NCI-H2107 (cell line): ENCODE results near the gene UMOD.
A peak's percentile ranks its signal among the peaks of the same experiment; 100 is the strongest.

ENCODE experiments used
- DNase-seq: peaks from one replicate; lab custom pipeline; 2025; lab: John Stamatoyannopoulos, UW

UMOD gene

GRCh38 chr16:20352615-20353014 is at the start of gene UMOD:
Gene UMOD, minus strand, starts transcription at chr16:20352715. Its CDS starts 1,978 bp downstream, at chr16:20350737.
- DNase-seq = no peak

GRCh38 chr16:20401475-20402016 is 49.0 kb upstream of the UMOD start:
- DNase-seq = no peak

DNA sequence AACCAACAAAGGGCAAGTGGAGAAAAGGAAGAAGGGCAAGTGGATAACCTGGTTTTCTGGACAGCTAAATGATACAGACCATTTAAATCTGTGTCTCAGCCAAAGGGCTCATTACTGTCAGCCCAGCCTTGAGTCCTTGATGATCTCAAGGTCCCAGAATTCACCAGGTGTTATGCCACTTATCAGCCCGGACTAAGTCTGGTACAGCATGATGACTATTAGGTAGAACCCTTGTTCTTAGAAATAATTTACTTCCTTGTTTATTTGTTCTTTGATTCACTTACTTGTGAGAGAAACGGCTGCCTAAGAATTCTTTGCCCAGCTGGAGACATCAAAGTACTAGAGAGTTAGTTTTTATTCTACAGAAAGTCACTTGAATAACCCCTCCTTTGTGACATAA is 48.6 kb upstream of the UMOD start:
- no peak for DNase-seq

GRCh38 chr16:20399185-20399584 is 46.7 kb upstream of the UMOD start:
- no peak for DNase-seq

DNA sequence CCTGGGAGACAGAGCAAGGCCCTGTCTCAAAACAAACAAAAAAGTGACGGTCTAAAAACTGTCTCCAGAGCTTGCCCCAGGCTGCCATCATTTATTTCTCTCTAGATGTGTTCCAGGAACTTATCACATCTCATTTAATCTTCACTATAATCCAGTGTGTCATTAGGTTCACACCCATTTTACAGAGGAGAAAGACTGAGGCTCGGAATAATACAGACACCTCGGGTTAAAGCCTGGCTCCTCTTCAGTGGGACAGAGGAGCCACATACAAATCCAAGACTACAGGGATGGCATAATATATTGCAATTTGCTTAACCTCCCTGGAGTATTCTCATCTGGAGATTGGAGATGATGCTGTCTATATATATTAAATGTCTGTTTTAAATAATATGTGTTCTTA is 46.1 kb upstream of the UMOD start:
- no peak for DNase-seq

DNA sequence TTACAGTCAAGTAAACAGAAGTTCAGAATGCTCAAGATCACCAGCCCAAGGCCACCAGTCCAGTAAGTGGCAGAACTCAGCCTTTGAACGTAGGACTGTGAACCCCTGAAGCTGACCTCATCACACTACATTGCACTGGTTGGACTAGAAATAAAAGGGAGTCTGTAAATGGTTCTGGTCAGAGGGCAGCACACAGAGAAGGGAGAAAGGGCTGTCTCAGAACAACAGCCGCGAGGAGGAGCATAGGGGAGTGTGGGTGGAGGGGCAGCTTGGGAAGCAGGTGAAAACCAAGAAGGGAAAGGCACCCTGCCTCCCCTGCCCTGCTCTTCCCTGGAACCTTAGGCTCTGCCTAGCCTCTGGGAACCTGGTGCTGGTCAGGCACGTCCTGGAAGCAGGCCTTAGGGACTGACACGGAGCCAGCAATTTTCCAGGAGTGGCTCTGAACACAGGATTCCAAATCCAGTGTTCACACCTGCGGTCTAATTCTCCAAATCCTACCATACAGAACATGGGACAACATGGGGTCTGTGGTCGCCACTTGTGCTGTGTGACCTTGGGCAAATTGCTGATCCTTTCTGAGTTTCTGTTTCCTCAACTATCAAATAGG is 45.1 kb upstream of the UMOD start:
- no peak for DNase-seq

- no peak for DNase-seq
These were observed 44.4 kb upstream of the UMOD start for GRCh38 chr16:20396846-20397467.

DNA sequence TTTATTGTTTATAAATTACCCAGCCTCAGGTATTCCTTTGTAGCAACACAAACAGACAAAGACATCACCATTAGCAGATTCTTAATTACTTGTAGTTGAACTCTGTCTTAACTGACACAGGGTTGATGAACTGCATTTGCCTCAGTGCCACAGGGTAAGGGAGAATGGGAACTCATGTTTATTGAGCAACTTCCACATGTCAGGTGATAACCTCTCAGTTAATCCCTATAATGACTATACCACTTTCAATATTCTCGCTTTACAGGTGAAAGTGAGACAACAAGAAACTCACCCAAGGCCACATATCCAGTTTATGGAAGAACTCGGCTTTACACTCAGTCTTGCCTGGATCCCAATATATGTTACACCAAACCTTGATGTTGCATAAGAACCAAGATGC is 43.4 kb upstream of the UMOD start:
- DNase-seq = no peak

DNA sequence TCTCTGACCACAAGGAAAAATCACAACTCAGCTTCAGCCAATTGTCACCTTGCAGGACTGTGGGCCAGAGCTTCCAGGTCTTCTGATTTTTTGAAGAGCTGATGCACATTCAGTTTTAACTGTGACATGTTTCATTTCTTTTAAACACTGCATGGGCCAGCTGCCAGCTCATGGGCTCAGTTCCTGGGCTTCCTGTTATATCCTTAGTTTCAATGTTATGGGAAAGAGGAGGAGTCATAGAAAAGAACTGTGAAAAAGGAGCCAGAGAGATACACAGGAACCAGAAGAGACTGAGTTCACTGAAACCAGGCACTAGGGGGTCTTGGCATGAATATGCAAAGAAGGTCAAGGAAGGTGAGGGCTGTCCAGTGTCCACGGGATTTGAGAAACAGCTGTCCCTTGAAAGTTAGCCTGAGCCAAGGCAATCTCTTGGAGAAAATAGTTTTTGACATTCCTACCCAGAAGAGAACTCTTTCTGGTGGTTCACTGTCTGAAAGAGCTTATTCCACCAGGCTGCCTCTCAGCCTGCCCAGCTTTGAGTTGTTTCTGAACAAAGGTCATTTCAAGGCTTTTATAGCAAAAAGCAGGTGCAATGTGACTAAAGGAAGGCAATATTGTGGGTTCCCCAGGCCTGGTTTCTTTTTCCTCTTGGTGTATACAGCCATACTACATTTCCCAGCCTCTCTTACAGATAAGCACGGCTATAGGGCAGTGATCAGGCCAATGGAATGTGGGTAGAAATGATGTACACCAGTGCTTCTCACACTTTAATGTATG is 41.5 kb upstream of the UMOD start:
- DNase-seq = no peak

DNA sequence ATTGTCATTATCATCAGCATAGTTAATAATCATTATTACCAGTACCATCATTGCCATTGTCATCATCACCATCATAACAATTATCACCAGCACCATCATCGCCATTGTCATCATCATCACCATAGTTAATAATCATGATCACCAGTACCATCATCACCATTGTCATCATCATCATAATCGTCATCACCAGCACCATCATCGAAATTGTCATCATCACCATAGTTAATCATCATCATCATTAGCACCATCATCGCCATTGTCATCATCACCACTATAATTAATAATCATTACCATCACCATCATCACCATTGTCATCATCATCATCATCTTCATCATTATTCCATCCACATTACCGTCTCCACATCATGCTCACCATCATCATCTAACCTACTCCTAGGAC is 38.5 kb upstream of the UMOD start:
- DNase-seq = no peak

GRCh38 chr16:20388854-20389253 is 36.3 kb upstream of the UMOD start:
- no peak for DNase-seq

GRCh38 chr16:20387978-20388377 is 35.5 kb upstream of the UMOD start:
- DNase-seq = no peak

DNA sequence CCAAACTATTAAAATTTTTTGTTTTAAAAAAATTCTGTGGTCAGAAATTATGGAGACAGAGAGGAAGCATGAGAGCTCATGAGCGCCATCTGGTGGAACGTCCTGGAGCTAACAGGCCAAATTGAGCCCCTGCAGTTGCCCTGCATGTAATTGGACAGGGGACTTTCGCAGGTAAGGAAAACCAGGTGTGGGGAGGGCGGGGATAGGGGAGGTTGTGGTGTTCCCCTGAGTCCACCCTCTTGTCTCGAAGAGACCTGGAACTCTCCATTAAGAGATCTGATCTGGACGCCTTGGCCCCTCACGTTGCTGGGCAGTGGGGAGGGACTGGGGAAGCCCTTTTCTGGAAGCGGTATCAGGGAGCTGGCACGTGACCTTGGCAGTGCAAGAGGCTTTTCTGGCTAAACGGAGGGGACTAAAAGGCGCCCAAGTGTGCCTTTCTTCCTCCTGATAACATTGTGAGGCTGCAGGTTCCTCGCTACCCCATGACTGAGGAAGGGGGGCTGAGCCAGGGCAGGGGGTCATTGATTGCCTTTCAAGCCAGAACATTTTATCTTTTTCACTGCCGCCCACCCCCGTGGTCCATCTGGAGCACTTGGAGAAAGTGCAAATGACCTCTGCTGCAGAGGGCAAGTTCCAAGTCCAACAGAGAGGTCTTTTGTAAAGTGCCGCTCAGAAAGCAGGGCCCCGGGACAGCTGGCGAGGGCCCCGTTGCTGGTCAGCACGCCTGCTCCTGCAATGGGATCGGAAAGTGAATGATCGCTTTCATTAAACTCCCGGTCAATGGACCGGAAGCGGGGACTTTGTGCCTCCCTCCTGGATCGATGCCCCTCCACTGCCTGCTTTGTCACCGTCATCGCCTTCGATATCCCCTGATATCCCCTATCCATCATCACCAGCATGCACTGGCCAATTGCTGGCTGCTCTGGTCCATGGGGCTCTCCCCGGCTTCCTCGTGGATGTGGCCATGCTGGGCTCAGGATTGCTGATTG is 33.6 kb upstream of the UMOD start:
- DNase-seq = peak; percentile 33

GRCh38 chr16:20383106-20384029 is 30.9 kb upstream of the UMOD start:
- DNase-seq = peak; percentile 61

GRCh38 chr16:20382202-20382948 is 29.9 kb upstream of the UMOD start:
- no peak for DNase-seq

- DNase-seq = no peak
These were observed 28.3 kb upstream of the UMOD start for GRCh38 chr16:20380782-20381181.

DNA sequence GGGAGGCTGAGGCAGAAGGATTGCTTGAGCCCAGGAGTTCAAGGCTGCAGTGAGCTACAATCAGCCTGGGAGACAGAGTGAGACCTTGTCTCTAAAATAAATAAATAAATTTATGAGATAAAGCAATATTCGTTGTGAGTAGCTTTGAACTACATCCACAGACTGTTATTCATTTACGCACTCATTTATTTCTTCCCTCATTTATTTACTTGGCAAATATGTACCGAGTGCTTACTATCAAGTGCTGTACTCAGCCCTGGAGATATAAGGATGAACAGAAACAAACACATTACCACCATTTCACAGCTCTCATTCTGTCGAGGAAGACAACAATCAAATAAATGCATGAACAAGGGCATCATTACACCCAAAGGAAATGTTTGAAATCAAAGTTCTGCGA is 24.7 kb upstream of the UMOD start:
- DNase-seq = no peak

- DNase-seq = no peak
These were observed 20.2 kb upstream of the UMOD start for GRCh38 chr16:20372701-20373100.

GRCh38 chr16:20369452-20370054 is 17.0 kb upstream of the UMOD start:
- no peak for DNase-seq

- no peak for DNase-seq
These were observed 11.5 kb upstream of the UMOD start for GRCh38 chr16:20364051-20364450.
